Activated T-cell treated with anti-CD3 and anti-CD28 coated beads, Interleukin-2, amount 50 U/mL, for 72 hours (primary cell): ENCODE results near the gene ACADM. TPM values are rescaled to one million over a fixed set of nuclear protein-coding genes. Genes with fewer than 3 reads are reported as not detected.
"Not testable (repeated sequence)": the region's sequence is repeated elsewhere in the genome, so short reads cannot be mapped to it uniquely, and the experiment has no call there.

Experiments
- ATAC-seq, 2 donors: fragments of 150-1000 bp; cut with Tn5 transposase; replicated peaks in 1 of 2; 2 replicates each; pipeline ENCODE4 v1.10.0; 2021; ENCODE audit warnings: moderate library complexity in 2 of 2, mild to moderate bottlenecking in 1 of 2
- DNase-seq, 2 donors: peaks; one replicate each; pipeline ENCODE4 v3.0.0; 2021 to 2022; ENCODE audit warnings: mixed read lengths in 1 of 2
- H3K27ac Mint-ChIP-seq: one replicate; pipeline ENCODE4 v1.8.0; 2022; ENCODE audit warnings: mild to moderate bottlenecking, moderate library complexity, mixed read lengths
- H3K27me3 Mint-ChIP-seq: one replicate; pipeline ENCODE4 v1.8.0; 2022; ENCODE audit warnings: low read depth, mixed read lengths
- H3K36me3 Mint-ChIP-seq, 2 donors: one replicate each; pipeline ENCODE4 v1.8.0; 2022; ENCODE audit warnings: mixed read lengths in 2 of 2, mild to moderate bottlenecking in 1 of 2; ENCODE audit not compliant: insufficient read depth in 2 of 2
- H3K4me1 Mint-ChIP-seq: one replicate; pipeline ENCODE4 v1.8.0; 2022; ENCODE audit warnings: low read depth, mixed read lengths
- H3K4me3 Mint-ChIP-seq, 2 donors: one replicate each; pipeline ENCODE4 v1.8.0; 2022; ENCODE audit warnings: mild to moderate bottlenecking in 2 of 2, mixed read lengths in 2 of 2, moderate library complexity in 2 of 2
- H3K9me3 Mint-ChIP-seq, 2 donors: one replicate each; pipeline ENCODE4 v1.8.0; 2022; ENCODE audit warnings: mixed read lengths in 2 of 2
- total RNA-seq, 2 donors: library from RNA; stranded (reverse); gene quantifications; one replicate each; pipeline ENCODE4 v1.2.3, GENCODE V29; 2022

Gene ACADM
- total RNA-seq, 2 donors from 2014 or later: 43.1 to 48.9 TPM

GRCh38 chr1:75722246-75722645 lies 2.3 kb upstream of the ACADM start:
- not testable (repeated sequence) for H3K36me3 Mint-ChIP-seq, H3K27me3 Mint-ChIP-seq, H3K4me3 Mint-ChIP-seq, ATAC-seq, DNase-seq, H3K27ac Mint-ChIP-seq, H3K9me3 Mint-ChIP-seq
- H3K4me1 Mint-ChIP-seq: peaks cover 48% of the 10 kb centered on the region

GRCh38 chr1:75722966-75723365 lies 1.5 kb upstream of the ACADM start:
- DNase-seq: no peak
- peaks cover 55% of the 10 kb centered on the region for H3K4me1 Mint-ChIP-seq
- no peak for ATAC-seq
- no peaks in the 10 kb centered on the region for H3K27me3 Mint-ChIP-seq
- peaks cover 0 to 2% of the 10 kb centered on the region in 2 donors for H3K9me3 Mint-ChIP-seq
- peaks cover 2% of the 10 kb centered on the region in 2 donors for H3K36me3 Mint-ChIP-seq
- H3K4me3 Mint-ChIP-seq: peak overlapping the region; percentile 95 to 97
- H3K27ac Mint-ChIP-seq: no peak overlapping the region

GRCh38 chr1:75723989-75724471 lies 479 bp upstream of the ACADM start:
- Mint-ChIP-seq H3K4me3 (peak overlapping the region; percentile 95 to 97), H3K4me1 (peaks cover 55% of the 10 kb centered on the region), H3K36me3 (peaks cover 2 to 4% of the 10 kb centered on the region in 2 donors), H3K9me3 (peaks cover 0 to 2% of the 10 kb centered on the region in 2 donors), H3K27ac (peak overlapping the region; percentile 98), H3K27me3 (no peaks in the 10 kb centered on the region)
- ATAC-seq (peak; percentile 83 to 89), DNase-seq (peak; percentile 83)

GRCh38 chr1:75725266-75725665 lies 757 bp downstream of the ACADM start:
- Mint-ChIP-seq H3K27ac (peak overlapping the region; percentile 98), H3K4me3 (peak overlapping the region; percentile 95 to 97), H3K4me1 (peaks cover 49% of the 10 kb centered on the region), H3K36me3 (peaks cover 2 to 4% of the 10 kb centered on the region in 2 donors), H3K27me3 (no peaks in the 10 kb centered on the region), H3K9me3 (peaks cover 0 to 2% of the 10 kb centered on the region in 2 donors)
- ATAC-seq (no peak), DNase-seq (no peak)

GRCh38 chr1:75725861-75726361 lies 1.4 kb downstream of the ACADM start:
- Mint-ChIP-seq H3K4me1 (peaks cover 43% of the 10 kb centered on the region), H3K27ac (no peak overlapping the region), H3K9me3 (peaks cover 0 to 2% of the 10 kb centered on the region in 2 donors), H3K27me3 (no peaks in the 10 kb centered on the region), H3K4me3 (peak overlapping the region; percentile 95 to 97), H3K36me3 (peaks cover 2 to 5% of the 10 kb centered on the region in 2 donors)
- ATAC-seq (no peak), DNase-seq (no peak)

- ATAC-seq: no peak
- H3K9me3 Mint-ChIP-seq: peaks cover 0 to 2% of the 10 kb centered on the region in 2 donors
- H3K4me1 Mint-ChIP-seq: peaks cover 42% of the 10 kb centered on the region
- no peaks in the 10 kb centered on the region for H3K27me3 Mint-ChIP-seq
- H3K27ac Mint-ChIP-seq: no peak overlapping the region
- H3K36me3 Mint-ChIP-seq: peaks cover 2 to 5% of the 10 kb centered on the region in 2 donors
- no peak for DNase-seq
- H3K4me3 Mint-ChIP-seq: peak overlapping the region in 1 of 2 donors; percentile 2
Measured at GRCh38 chr1:75727571-75727970, 3.1 kb downstream of the ACADM start.

GRCh38 chr1:75730432-75730831 lies 5.9 kb downstream of the ACADM start:
- Mint-ChIP-seq H3K9me3 (no peaks in the 10 kb centered on the region), H3K36me3 (peaks cover 4 to 9% of the 10 kb centered on the region in 2 donors), H3K27me3 (no peaks in the 10 kb centered on the region), H3K4me3 (no peak overlapping the region), H3K4me1 (peaks cover 25% of the 10 kb centered on the region), H3K27ac (no peak overlapping the region)
- ATAC-seq (no peak), DNase-seq (no peak)

GRCh38 chr1:75731881-75732280 lies 7.4 kb downstream of the ACADM start:
- no peak for DNase-seq
- Mint-ChIP-seq H3K4me3 (no peak overlapping the region), H3K36me3 (peaks cover 6 to 9% of the 10 kb centered on the region in 2 donors), H3K4me1 (peaks cover 11% of the 10 kb centered on the region), H3K9me3 (no peaks in the 10 kb centered on the region), H3K27me3 (no peaks in the 10 kb centered on the region), H3K27ac (peak overlapping the region; percentile 54)
- no peak for ATAC-seq

- no peak for DNase-seq
- no peak overlapping the region for H3K4me3 Mint-ChIP-seq
- H3K36me3 Mint-ChIP-seq: peaks cover 6 to 9% of the 10 kb centered on the region in 2 donors
- no peak for ATAC-seq
- H3K27me3 Mint-ChIP-seq: no peaks in the 10 kb centered on the region
- H3K4me1 Mint-ChIP-seq: peaks cover 3% of the 10 kb centered on the region
- H3K9me3 Mint-ChIP-seq: no peaks in the 10 kb centered on the region
- H3K27ac Mint-ChIP-seq: no peak overlapping the region
Measured at GRCh38 chr1:75732703-75733102, 8.2 kb downstream of the ACADM start.

GRCh38 chr1:75733661-75734060 lies 9.2 kb downstream of the ACADM start:
- H3K4me3 Mint-ChIP-seq: no peak overlapping the region

GRCh38 chr1:75736016-75736415 lies 11.5 kb downstream of the ACADM start:
- Mint-ChIP-seq H3K27ac (no peak overlapping the region), H3K36me3 (peaks cover 7 to 11% of the 10 kb centered on the region in 2 donors), H3K9me3 (no peaks in the 10 kb centered on the region), H3K27me3 (no peaks in the 10 kb centered on the region), H3K4me3 (no peak overlapping the region), H3K4me1 (no peaks in the 10 kb centered on the region)
- ATAC-seq (no peak), DNase-seq (no peak)

More at GRCh38 chr1:75733661-75734060, 9.2 kb downstream of the ACADM start:
- Mint-ChIP-seq H3K27me3 (no peaks in the 10 kb centered on the region), H3K27ac (no peak overlapping the region), H3K9me3 (no peaks in the 10 kb centered on the region), H3K4me1 (no peaks in the 10 kb centered on the region), H3K36me3 (peaks cover 6 to 7% of the 10 kb centered on the region in 2 donors)
- DNase-seq: no peak
- ATAC-seq: no peak

GRCh38 chr1:75742047-75742625 lies 17.6 kb downstream of the ACADM start:
- no peaks in the 10 kb centered on the region for H3K9me3 Mint-ChIP-seq
- peaks cover 9 to 18% of the 10 kb centered on the region in 2 donors for H3K36me3 Mint-ChIP-seq
- H3K4me1 Mint-ChIP-seq: no peaks in the 10 kb centered on the region
- no peak overlapping the region for H3K27ac Mint-ChIP-seq
- DNase-seq: no peak
- H3K4me3 Mint-ChIP-seq: no peak overlapping the region
- ATAC-seq: no peak
- no peaks in the 10 kb centered on the region for H3K27me3 Mint-ChIP-seq

- Mint-ChIP-seq H3K4me3 (no peak overlapping the region), H3K27ac (no peak overlapping the region), H3K36me3 (peaks cover 8 to 13% of the 10 kb centered on the region in 2 donors), H3K27me3 (no peaks in the 10 kb centered on the region), H3K4me1 (no peaks in the 10 kb centered on the region), H3K9me3 (no peaks in the 10 kb centered on the region)
- no peak for DNase-seq
- no peak for ATAC-seq
Measured at GRCh38 chr1:75745276-75745675, 20.8 kb downstream of the ACADM start.

- DNase-seq, H3K4me3 Mint-ChIP-seq, H3K27ac Mint-ChIP-seq, H3K9me3 Mint-ChIP-seq, H3K4me1 Mint-ChIP-seq, ATAC-seq, H3K27me3 Mint-ChIP-seq: not testable (repeated sequence)
- H3K36me3 Mint-ChIP-seq: peaks cover 13 to 53% of the 10 kb centered on the region in 2 donors
Measured at GRCh38 chr1:75757210-75757609, 32.7 kb downstream of the ACADM start.
